ENCODE measurements around the gene STMND1. TPM values are rescaled to one million over a fixed set of nuclear protein-coding genes. Genes with fewer than 3 reads are reported as not detected.

STMND1 gene
- total and polyA plus RNA-seq, 2 experiments from 2014 or later = 0.80 TPM; not detected in 1

DNA sequence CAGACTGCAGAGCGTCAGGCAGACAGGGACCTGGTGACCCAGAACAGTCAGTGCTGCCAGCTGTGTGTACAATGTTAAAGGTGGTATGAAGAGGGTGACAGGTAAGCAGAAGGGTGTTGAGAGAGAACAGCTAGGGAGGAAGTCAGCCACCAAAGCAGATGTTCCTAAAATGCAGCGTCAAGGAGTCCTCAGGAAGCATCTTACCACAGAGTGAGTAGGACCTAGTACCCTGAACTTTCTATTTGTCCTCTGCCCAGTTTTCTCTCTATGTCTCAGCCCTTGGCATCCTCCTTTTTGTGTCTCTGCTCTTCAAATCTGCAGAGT, 14.2 kb downstream of the STMND1 start:
- H3K4me3 Mint-ChIP-seq = no peak overlapping the region
- H3K9me3 Mint-ChIP-seq = no peaks in the 10 kb centered on the region
- no peaks in the 10 kb centered on the region for H3K36me3 Mint-ChIP-seq (ENCODE audit: low read depth)
- H3K4me1 Mint-ChIP-seq = no peaks in the 10 kb centered on the region
- ATAC-seq (no peak), DNase-seq (ENCODE audit: low spot score) (no peak)
- H3K27ac Mint-ChIP-seq = no peak overlapping the region
- Histone ChIP-seq H3K79me2 (replicated peaks; ENCODE audit: insufficient read depth) (no peaks in the 10 kb centered on the region), H3K4me3 (no peak overlapping the region), H4K20me1 (replicated peaks; ENCODE audit: insufficient read depth) (no peaks in the 10 kb centered on the region), H3F3A (replicated peaks; ENCODE audit: low read depth) (no peaks in the 10 kb centered on the region), H3K4me1 (ENCODE audit: insufficient read depth) (no peaks in the 10 kb centered on the region), H3K4me2 (no peak overlapping the region), H3K9me2 (ENCODE audit: insufficient read depth) (no peaks in the 10 kb centered on the region), H3K27me3 (ENCODE audit: insufficient read depth) (no peaks in the 10 kb centered on the region), H3K27ac (ENCODE audit: low read depth) (no peak overlapping the region), H3K36me3 (ENCODE audit: insufficient read depth) (no peaks in the 10 kb centered on the region), H2AFZ (no peak overlapping the region)
- TF ChIP-seq ETS1 (IDR thresholded peaks at IDR 0.05) (no peak), CREB1 (CRISPR knock-in tag; IDR thresholded peaks at IDR 0.05; ENCODE audit: low read depth) (no peak), NANOG (IDR thresholded peaks at IDR 0.05; ENCODE audit: borderline replicate concordance) (no peak), ZNF114 (CRISPR knock-in tag; IDR thresholded peaks at IDR 0.05) (no peak), EZH2phosphoT487 (IDR thresholded peaks at IDR 0.05; ENCODE audit: unreplicated experiment) (no peak), STAT1 (IDR thresholded peaks at IDR 0.05; ENCODE audit: unreplicated experiment) (no peak), EZH2 (IDR thresholded peaks at IDR 0.05; ENCODE audit: low read depth, unreplicated experiment) (no peak), REST (IDR thresholded peaks at IDR 0.05; ENCODE audit: unreplicated experiment) (no peak), CTCF (conservative IDR thresholded peaks at IDR 0.05; ENCODE audit: low read depth in 2 of 2) (no peak), JUNB (IDR thresholded peaks at IDR 0.05; ENCODE audit: unreplicated experiment) (no peak), ZNF331 (CRISPR knock-in tag; IDR thresholded peaks at IDR 0.05; ENCODE audit: low read depth) (no peak), POLR2AphosphoS5 (IDR thresholded peaks at IDR 0.05; ENCODE audit: low read depth) (no peak)
- TF ChIP-seq, protein P1, sequence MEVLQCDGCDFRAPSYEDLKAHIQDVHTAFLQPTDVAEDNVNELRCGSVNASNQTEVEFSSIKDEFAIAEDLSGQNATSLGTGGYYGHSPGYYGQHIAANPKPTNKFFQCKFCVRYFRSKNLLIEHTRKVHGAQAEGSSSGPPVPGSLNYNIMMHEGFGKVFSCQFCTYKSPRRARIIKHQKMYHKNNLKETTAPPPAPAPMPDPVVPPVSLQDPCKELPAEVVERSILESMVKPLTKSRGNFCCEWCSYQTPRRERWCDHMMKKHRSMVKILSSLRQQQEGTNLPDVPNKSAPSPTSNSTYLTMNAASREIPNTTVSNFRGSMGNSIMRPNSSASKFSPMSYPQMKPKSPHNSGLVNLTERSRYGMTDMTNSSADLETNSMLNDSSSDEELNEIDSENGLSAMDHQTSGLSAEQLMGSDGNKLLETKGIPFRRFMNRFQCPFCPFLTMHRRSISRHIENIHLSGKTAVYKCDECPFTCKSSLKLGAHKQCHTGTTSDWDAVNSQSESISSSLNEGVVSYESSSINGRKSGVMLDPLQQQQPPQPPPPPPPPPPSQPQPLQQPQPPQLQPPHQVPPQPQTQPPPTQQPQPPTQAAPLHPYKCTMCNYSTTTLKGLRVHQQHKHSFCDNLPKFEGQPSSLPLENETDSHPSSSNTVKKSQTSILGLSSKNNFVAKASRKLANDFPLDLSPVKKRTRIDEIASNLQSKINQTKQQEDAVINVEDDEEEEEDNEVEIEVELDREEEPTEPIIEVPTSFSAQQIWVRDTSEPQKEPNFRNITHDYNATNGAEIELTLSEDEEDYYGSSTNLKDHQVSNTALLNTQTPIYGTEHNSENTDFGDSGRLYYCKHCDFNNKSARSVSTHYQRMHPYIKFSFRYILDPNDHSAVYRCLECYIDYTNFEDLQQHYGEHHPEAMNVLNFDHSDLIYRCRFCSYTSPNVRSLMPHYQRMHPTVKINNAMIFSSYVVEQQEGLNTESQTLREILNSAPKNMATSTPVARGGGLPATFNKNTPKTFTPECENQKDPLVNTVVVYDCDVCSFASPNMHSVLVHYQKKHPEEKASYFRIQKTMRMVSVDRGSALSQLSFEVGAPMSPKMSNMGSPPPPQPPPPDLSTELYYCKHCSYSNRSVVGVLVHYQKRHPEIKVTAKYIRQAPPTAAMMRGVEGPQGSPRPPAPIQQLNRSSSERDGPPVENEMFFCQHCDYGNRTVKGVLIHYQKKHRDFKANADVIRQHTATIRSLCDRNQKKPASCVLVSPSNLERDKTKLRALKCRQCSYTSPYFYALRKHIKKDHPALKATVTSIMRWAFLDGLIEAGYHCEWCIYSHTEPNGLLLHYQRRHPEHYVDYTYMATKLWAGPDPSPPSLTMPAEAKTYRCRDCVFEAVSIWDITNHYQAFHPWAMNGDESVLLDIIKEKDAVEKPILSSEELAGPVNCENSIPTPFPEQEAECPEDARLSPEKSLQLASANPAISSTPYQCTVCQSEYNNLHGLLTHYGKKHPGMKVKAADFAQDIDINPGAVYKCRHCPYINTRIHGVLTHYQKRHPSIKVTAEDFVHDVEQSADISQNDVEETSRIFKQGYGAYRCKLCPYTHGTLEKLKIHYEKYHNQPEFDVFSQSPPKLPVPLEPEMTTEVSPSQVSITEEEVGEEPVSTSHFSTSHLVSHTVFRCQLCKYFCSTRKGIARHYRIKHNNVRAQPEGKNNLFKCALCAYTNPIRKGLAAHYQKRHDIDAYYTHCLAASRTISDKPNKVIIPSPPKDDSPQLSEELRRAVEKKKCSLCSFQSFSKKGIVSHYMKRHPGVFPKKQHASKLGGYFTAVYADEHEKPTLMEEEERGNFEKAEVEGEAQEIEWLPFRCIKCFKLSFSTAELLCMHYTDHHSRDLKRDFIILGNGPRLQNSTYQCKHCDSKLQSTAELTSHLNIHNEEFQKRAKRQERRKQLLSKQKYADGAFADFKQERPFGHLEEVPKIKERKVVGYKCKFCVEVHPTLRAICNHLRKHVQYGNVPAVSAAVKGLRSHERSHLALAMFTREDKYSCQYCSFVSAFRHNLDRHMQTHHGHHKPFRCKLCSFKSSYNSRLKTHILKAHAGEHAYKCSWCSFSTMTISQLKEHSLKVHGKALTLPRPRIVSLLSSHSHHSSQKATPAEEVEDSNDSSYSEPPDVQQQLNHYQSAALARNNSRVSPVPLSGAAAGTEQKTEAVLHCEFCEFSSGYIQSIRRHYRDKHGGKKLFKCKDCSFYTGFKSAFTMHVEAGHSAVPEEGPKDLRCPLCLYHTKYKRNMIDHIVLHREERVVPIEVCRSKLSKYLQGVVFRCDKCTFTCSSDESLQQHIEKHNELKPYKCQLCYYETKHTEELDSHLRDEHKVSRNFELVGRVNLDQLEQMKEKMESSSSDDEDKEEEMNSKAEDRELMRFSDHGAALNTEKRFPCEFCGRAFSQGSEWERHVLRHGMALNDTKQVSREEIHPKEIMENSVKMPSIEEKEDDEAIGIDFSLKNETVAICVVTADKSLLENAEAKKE (CRISPR knock-in tag; IDR thresholded peaks at IDR 0.05) = no peak
- peaks cover 3% of the 10 kb centered on the region for H3K27me3 Mint-ChIP-seq (ENCODE audit: insufficient read depth, low read depth, poor library complexity)

Data from GM23338 (cell line).